OCI-LY3 (cell line): ENCODE data around the gene CCDC121.

ENCODE experiments used
- CTCF ChIP-seq: fragments of 200-600, 300-600 bp; sonication (generic); IDR thresholded peaks from 2 replicates; pipeline ENCODE4 v1.5.1; 2014; ENCODE audit warnings: antibody characterized with exemption, low read length, low read depth
- EZH2phosphoT487 ChIP-seq: fragments of 200-600 bp; shearing (Covaris generic); IDR thresholded peaks from 2 replicates; pipeline ENCODE4 v1.6.1; 2018; ENCODE audit warnings: antibody characterized with exemption, mixed run types, low read depth

GRCh38 chr2:27672723-27673486 lies 44.1 kb upstream of the CCDC121 start:
- TF ChIP-seq CTCF (no peak), EZH2phosphoT487 (no peak)
